SK-N-SH treated with all-trans-retinoic acid at 6 μM for 48 hours (cell line): ENCODE measurements around the gene RTN1.

Experiments used
- ATAC-seq: fragments of 200-7000 bp; cut with Tn5 transposase; 3 replicates; pipeline ENCODE4 v1.9.1; 2020; ENCODE audit warnings: mild to moderate bottlenecking, moderate library complexity
- BACH2 ChIP-seq: fragments of 250-450 bp; sonication (Bioruptor Pico); IDR thresholded peaks from 2 replicates; pipeline ENCODE4 v1.9.0; 2021; ENCODE audit warnings: mild to moderate bottlenecking, borderline replicate concordance
- CSDC2 ChIP-seq: fragments of 250-450 bp; sonication (Bioruptor Pico); IDR thresholded peaks from 2 replicates; pipeline ENCODE4 v1.5.0; 2020; ENCODE audit warnings: mild to moderate bottlenecking, moderate library complexity
- CSRNP3 ChIP-seq: fragments of 250-450 bp; sonication (Bioruptor Pico); IDR thresholded peaks from 2 replicates; pipeline ENCODE4 v1.5.1; 2021; ENCODE audit warnings: mild to moderate bottlenecking, moderate library complexity
- ESRRG ChIP-seq: fragments of 250-450 bp; sonication (Bioruptor Pico); IDR thresholded peaks from 2 replicates; pipeline ENCODE4 v1.6.1; 2021; ENCODE audit warnings: mild to moderate bottlenecking
- GLIS3 ChIP-seq: fragments of 250-450 bp; sonication (Bioruptor Pico); IDR thresholded peaks from 2 replicates; pipeline ENCODE4 v1.5.0; 2020; ENCODE audit warnings: mild to moderate bottlenecking, moderate library complexity
- ISL1 ChIP-seq: fragments of 250-450 bp; sonication (Bioruptor Pico); IDR thresholded peaks from 2 replicates; pipeline ENCODE4 v2.1.2; 2022; ENCODE audit warnings: mild to moderate bottlenecking, moderate library complexity
- OSR1 ChIP-seq: fragments of 250-450 bp; sonication (Bioruptor Pico); IDR thresholded peaks from 2 replicates; pipeline ENCODE4 v1.8.0; 2022; ENCODE audit warnings: moderate library complexity, mild to moderate bottlenecking, inconsistent platforms
- POU6F1 ChIP-seq: fragments of 250-450 bp; sonication (Bioruptor Pico); IDR thresholded peaks from 2 replicates; pipeline ENCODE4 v1.8.0; 2021; ENCODE audit warnings: low read depth, mild to moderate bottlenecking, moderate library complexity, borderline replicate concordance
- PPARA ChIP-seq: fragments of 250-450 bp; sonication (Bioruptor Pico); IDR thresholded peaks from 2 replicates; pipeline ENCODE4 v1.5.0; 2020; ENCODE audit warnings: mild to moderate bottlenecking, borderline replicate concordance
- RARB ChIP-seq: fragments of 250-450 bp; sonication (Bioruptor Pico); IDR thresholded peaks from 2 replicates; pipeline ENCODE4 v1.8.0; 2021; ENCODE audit warnings: mild to moderate bottlenecking, moderate library complexity
- SNAI2 ChIP-seq: fragments of 250-450 bp; sonication (Bioruptor Pico); IDR thresholded peaks from 2 replicates; pipeline ENCODE4 v1.5.0; 2020; ENCODE audit warnings: mild to moderate bottlenecking, moderate library complexity
- TCF4 ChIP-seq: fragments of 250-450 bp; sonication (Bioruptor Pico); IDR thresholded peaks from 2 replicates; pipeline ENCODE4 v1.8.0; 2021; ENCODE audit warnings: mild to moderate bottlenecking, moderate library complexity, borderline replicate concordance
- TOX ChIP-seq: fragments of 250-450 bp; sonication (Bioruptor Pico); IDR thresholded peaks from 2 replicates; pipeline ENCODE4 v1.8.0; 2021; ENCODE audit warnings: mild to moderate bottlenecking, moderate library complexity, borderline replicate concordance
- TSHZ2 ChIP-seq: fragments of 250-450 bp; sonication (Bioruptor Pico); IDR thresholded peaks from 2 replicates; pipeline ENCODE4 v1.5.0; 2020; ENCODE audit warnings: mild to moderate bottlenecking, moderate library complexity
- ZC3H10 ChIP-seq: fragments of 250-450 bp; sonication (Bioruptor Pico); IDR thresholded peaks from 2 replicates; pipeline ENCODE4 v1.5.1; 2021; ENCODE audit warnings: mild to moderate bottlenecking, moderate library complexity
- ZFP30 ChIP-seq: fragments of 450-650 bp; formaldehyde crosslinking; IDR thresholded peaks from 2 replicates; pipeline ENCODE4 v1.5.0; 2022; ENCODE audit warnings: mild to moderate bottlenecking, moderate library complexity
- ZNF70 ChIP-seq: fragments of 450-650 bp; formaldehyde crosslinking; IDR thresholded peaks from 2 replicates; pipeline ENCODE4 v1.5.0; 2020; ENCODE audit warnings: mild to moderate bottlenecking, moderate library complexity
- ZNF8 ChIP-seq: fragments of 450-650 bp; formaldehyde crosslinking; IDR thresholded peaks from 2 replicates; pipeline ENCODE4 v1.5.0; 2020; ENCODE audit warnings: mild to moderate bottlenecking, moderate library complexity
- TF ChIP-seq, protein P1 (sequence below): fragments of 250-450 bp; sonication (Bioruptor Pico); IDR thresholded peaks from 2 replicates; pipeline ENCODE4 v1.5.1; 2020; ENCODE audit warnings: low read depth, mild to moderate bottlenecking, moderate library complexity
- TF ChIP-seq, protein P2 (sequence below): fragments of 250-450 bp; sonication (Bioruptor Pico); IDR thresholded peaks from 2 replicates; pipeline ENCODE4 v1.8.0; 2020; ENCODE audit warnings: mild to moderate bottlenecking, moderate library complexity, borderline replicate concordance

Gene RTN1

DNA sequence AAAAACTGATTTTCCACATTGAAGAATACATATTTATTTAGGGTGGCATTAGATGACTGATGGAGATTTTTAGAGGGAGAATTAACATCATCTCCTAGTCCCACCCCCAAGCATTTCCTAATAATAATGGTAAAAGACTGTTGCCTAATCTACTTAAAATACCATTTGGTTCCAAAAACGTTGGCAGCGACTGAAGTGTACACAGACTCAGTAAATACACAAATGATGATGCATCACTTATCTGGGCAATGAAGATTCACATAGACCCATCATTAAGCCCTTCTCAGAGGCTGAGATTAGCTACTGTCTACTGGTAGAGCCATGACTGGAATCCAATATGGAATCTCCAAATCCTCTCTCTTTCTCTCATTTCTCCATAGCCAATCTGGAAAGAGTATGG, 18.2 kb downstream of the RTN1 start:
- TF ChIP-seq TSHZ2: no peak
- no peak for TF ChIP-seq CSRNP3 (CRISPR knock-in tag)
- no peak for TF ChIP-seq BACH2 (CRISPR knock-in tag)
- TF ChIP-seq RARB (CRISPR knock-in tag): no peak
- no peak for TF ChIP-seq PPARA (CRISPR knock-in tag)
- TF ChIP-seq, protein P1, sequence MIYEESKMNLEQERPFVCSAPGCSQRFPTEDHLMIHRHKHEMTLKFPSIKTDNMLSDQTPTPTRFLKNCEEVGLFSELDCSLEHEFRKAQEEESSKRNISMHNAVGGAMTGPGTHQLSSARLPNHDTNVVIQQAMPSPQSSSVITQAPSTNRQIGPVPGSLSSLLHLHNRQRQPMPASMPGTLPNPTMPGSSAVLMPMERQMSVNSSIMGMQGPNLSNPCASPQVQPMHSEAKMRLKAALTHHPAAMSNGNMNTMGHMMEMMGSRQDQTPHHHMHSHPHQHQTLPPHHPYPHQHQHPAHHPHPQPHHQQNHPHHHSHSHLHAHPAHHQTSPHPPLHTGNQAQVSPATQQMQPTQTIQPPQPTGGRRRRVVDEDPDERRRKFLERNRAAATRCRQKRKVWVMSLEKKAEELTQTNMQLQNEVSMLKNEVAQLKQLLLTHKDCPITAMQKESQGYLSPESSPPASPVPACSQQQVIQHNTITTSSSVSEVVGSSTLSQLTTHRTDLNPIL (CRISPR knock-in tag): no peak
- no peak for TF ChIP-seq POU6F1 (CRISPR knock-in tag)
- TF ChIP-seq ESRRG (CRISPR knock-in tag): no peak
- TF ChIP-seq ZNF8: no peak
- no peak for TF ChIP-seq ZC3H10 (CRISPR knock-in tag)
- no peak for TF ChIP-seq ZFP30 (CRISPR knock-in tag)
- TF ChIP-seq OSR1 (CRISPR knock-in tag): no peak
- no peak for TF ChIP-seq ZNF70 (CRISPR knock-in tag)
- TF ChIP-seq CSDC2 (CRISPR knock-in tag): no peak
- ATAC-seq: no peak

DNA sequence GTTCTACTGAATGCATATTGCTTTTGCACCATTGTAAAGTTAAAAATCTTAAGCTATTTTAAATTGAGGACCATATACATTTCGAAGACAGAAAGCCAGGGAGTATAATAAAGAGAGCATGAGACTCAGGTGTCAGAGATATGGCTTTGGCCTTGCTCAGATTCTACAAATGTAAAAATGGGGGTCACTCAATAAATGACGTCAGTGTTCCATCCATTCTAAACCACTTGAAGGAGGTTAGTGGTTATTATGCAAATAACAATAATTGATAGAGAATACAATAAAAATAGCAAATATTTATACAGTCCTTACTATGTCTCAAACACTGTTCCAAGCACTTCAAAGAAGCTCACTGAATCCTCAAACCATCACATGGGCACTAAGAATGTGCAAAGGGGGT, 20.1 kb downstream of the RTN1 start:
- TF ChIP-seq SNAI2 (CRISPR knock-in tag) (no peak), ISL1 (CRISPR knock-in tag) (no peak), TOX (CRISPR knock-in tag) (no peak), ESRRG (CRISPR knock-in tag) (no peak), TCF4 (CRISPR knock-in tag) (no peak), CSRNP3 (CRISPR knock-in tag) (no peak), GLIS3 (CRISPR knock-in tag) (no peak), TSHZ2 (no peak)
- TF ChIP-seq, protein P2, sequence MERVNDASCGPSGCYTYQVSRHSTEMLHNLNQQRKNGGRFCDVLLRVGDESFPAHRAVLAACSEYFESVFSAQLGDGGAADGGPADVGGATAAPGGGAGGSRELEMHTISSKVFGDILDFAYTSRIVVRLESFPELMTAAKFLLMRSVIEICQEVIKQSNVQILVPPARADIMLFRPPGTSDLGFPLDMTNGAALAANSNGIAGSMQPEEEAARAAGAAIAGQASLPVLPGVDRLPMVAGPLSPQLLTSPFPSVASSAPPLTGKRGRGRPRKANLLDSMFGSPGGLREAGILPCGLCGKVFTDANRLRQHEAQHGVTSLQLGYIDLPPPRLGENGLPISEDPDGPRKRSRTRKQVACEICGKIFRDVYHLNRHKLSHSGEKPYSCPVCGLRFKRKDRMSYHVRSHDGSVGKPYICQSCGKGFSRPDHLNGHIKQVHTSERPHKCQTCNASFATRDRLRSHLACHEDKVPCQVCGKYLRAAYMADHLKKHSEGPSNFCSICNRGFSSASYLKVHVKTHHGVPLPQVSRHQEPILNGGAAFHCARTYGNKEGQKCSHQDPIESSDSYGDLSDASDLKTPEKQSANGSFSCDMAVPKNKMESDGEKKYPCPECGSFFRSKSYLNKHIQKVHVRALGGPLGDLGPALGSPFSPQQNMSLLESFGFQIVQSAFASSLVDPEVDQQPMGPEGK: no peak
- TF ChIP-seq, protein P1 (CRISPR knock-in tag): no peak
- ATAC-seq: no peak
